HG03457 (cell line): Measurements from ENCODE around the gene C22orf39.

Experiments used
- ATAC-seq: cut with Tn5 transposase; IDR thresholded peaks from one replicate; pipeline ENCODE4 v1.9.1; 2021; ENCODE audit warnings: moderate number of reproducible peaks; ENCODE audit not compliant: unreplicated experiment

C22orf39 gene

GRCh38 chr22:19447330-19448075 is at the start of gene C22orf39:
TSS of gene C22orf39 (minus strand) at chr22:19447711. CDS start at chr22:19447688, 23 bp downstream.
- ATAC-seq: peak; percentile 56

GRCh38 chr22:19497245-19497644 is 49.7 kb upstream of the C22orf39 start:
- no peak for ATAC-seq

- ATAC-seq: no peak
Observed at GRCh38 chr22:19496324-19496630, 48.8 kb upstream of the C22orf39 start.

GRCh38 chr22:19495562-19496323 is 48.2 kb upstream of the C22orf39 start:
- no peak for ATAC-seq

- no peak for ATAC-seq
Observed at GRCh38 chr22:19494676-19495173, 47.2 kb upstream of the C22orf39 start.

- ATAC-seq: no peak
Observed at GRCh38 chr22:19494001-19494560, 46.6 kb upstream of the C22orf39 start.

- no peak for ATAC-seq
Observed at GRCh38 chr22:19492504-19493174, 45.1 kb upstream of the C22orf39 start.

- ATAC-seq: no peak
Observed at GRCh38 chr22:19490628-19491230, 43.2 kb upstream of the C22orf39 start.

GRCh38 chr22:19488884-19489843 is 41.7 kb upstream of the C22orf39 start:
- no peak for ATAC-seq

GRCh38 chr22:19488285-19488684 is 40.8 kb upstream of the C22orf39 start:
- ATAC-seq: no peak

GRCh38 chr22:19483481-19484244 is 36.2 kb upstream of the C22orf39 start:
- no peak for ATAC-seq

GRCh38 chr22:19482297-19482696 is 34.8 kb upstream of the C22orf39 start:
- no peak for ATAC-seq

GRCh38 chr22:19480789-19481188 is 33.3 kb upstream of the C22orf39 start:
- ATAC-seq: no peak

- no peak for ATAC-seq
Observed at GRCh38 chr22:19480173-19480568, 32.7 kb upstream of the C22orf39 start.

- peak; percentile 64 for ATAC-seq
Observed at GRCh38 chr22:19479355-19480172, 32.1 kb upstream of the C22orf39 start, which contains the start of gene CDC45. TSS of gene CDC45 (plus strand) at chr22:19479920. CDS start at chr22:19479969, 49 bp downstream.

GRCh38 chr22:19478901-19479354 is 31.4 kb upstream of the C22orf39 start, which contains the start of gene UFD1:
TSS of gene UFD1 (minus strand) at chr22:19479193. CDS start at chr22:19479085, 108 bp downstream.
- peak; percentile 25 for ATAC-seq

GRCh38 chr22:19478045-19478900 is 30.8 kb upstream of the C22orf39 start:
- ATAC-seq: no peak
